ENCODE measurements around the gene CDC42BPG.

The CDC42BPG gene

GRCh38 chr11:64802370-64803157 lies 41.9 kb downstream of the CDC42BPG start:
- H3K9me3 ChIP-seq (ENCODE audit: low read length): no peaks in the 10 kb centered on the region
- no peak overlapping the region for H2AFZ ChIP-seq (ENCODE audit: low read depth, low read length)
- H3K27me3 ChIP-seq (ENCODE audit: insufficient read depth, low read length): no peaks in the 10 kb centered on the region
- H3K4me3 ChIP-seq (ENCODE audit: low read length): peak overlapping the region; percentile 31
- peaks cover 30% of the 10 kb centered on the region for H3K36me3 ChIP-seq (ENCODE audit: insufficient read depth, low read length)
- peaks cover 10% of the 10 kb centered on the region for H3K4me1 ChIP-seq (ENCODE audit: insufficient read depth, low read length)

- Histone ChIP-seq H3K36me3 (ENCODE audit: insufficient read depth, low read length) (peaks cover 26% of the 10 kb centered on the region), H2AFZ (ENCODE audit: low read depth, low read length) (no peak overlapping the region), H3K9me3 (ENCODE audit: low read length) (no peaks in the 10 kb centered on the region), H3K4me1 (ENCODE audit: insufficient read depth, low read length) (peaks cover 10% of the 10 kb centered on the region), H3K27me3 (ENCODE audit: insufficient read depth, low read length) (no peaks in the 10 kb centered on the region), H3K4me3 (ENCODE audit: low read length) (no peak overlapping the region)
These were observed 42.7 kb downstream of the CDC42BPG start for GRCh38 chr11:64801561-64802369.

GRCh38 chr11:64801158-64801464 lies 43.3 kb downstream of the CDC42BPG start:
- Histone ChIP-seq H3K9me3 (ENCODE audit: low read length) (no peaks in the 10 kb centered on the region), H3K27me3 (ENCODE audit: insufficient read depth, low read length) (no peaks in the 10 kb centered on the region), H2AFZ (ENCODE audit: low read depth, low read length) (no peak overlapping the region), H3K4me3 (ENCODE audit: low read length) (no peak overlapping the region), H3K36me3 (ENCODE audit: insufficient read depth, low read length) (peaks cover 19% of the 10 kb centered on the region), H3K4me1 (ENCODE audit: insufficient read depth, low read length) (peaks cover 10% of the 10 kb centered on the region)

GRCh38 chr11:64800303-64801157 lies 43.9 kb downstream of the CDC42BPG start:
- Histone ChIP-seq H3K4me3 (ENCODE audit: low read length) (no peak overlapping the region), H2AFZ (ENCODE audit: low read depth, low read length) (no peak overlapping the region), H3K9me3 (ENCODE audit: low read length) (no peaks in the 10 kb centered on the region), H3K4me1 (ENCODE audit: insufficient read depth, low read length) (peaks cover 10% of the 10 kb centered on the region), H3K27me3 (ENCODE audit: insufficient read depth, low read length) (no peaks in the 10 kb centered on the region), H3K36me3 (ENCODE audit: insufficient read depth, low read length) (peaks cover 13% of the 10 kb centered on the region)

- Histone ChIP-seq H3K4me1 (ENCODE audit: insufficient read depth, low read length) (peaks cover 10% of the 10 kb centered on the region), H2AFZ (ENCODE audit: low read depth, low read length) (no peak overlapping the region), H3K27me3 (ENCODE audit: insufficient read depth, low read length) (no peaks in the 10 kb centered on the region), H3K36me3 (ENCODE audit: insufficient read depth, low read length) (peaks cover 6% of the 10 kb centered on the region), H3K9me3 (ENCODE audit: low read length) (no peaks in the 10 kb centered on the region), H3K4me3 (ENCODE audit: low read length) (no peak overlapping the region)
These were observed 44.7 kb downstream of the CDC42BPG start for GRCh38 chr11:64799623-64800302.

GRCh38 chr11:64799256-64799622 lies 45.2 kb downstream of the CDC42BPG start:
- H3K36me3 ChIP-seq (ENCODE audit: insufficient read depth, low read length): peaks cover 3% of the 10 kb centered on the region
- no peaks in the 10 kb centered on the region for H3K27me3 ChIP-seq (ENCODE audit: insufficient read depth, low read length)
- no peaks in the 10 kb centered on the region for H3K9me3 ChIP-seq (ENCODE audit: low read length)
- H3K4me3 ChIP-seq (ENCODE audit: low read length): no peak overlapping the region
- H2AFZ ChIP-seq (ENCODE audit: low read depth, low read length): no peak overlapping the region
- peaks cover 8% of the 10 kb centered on the region for H3K4me1 ChIP-seq (ENCODE audit: insufficient read depth, low read length)

- Histone ChIP-seq H3K27me3 (ENCODE audit: insufficient read depth, low read length) (no peaks in the 10 kb centered on the region), H3K9me3 (ENCODE audit: low read length) (no peaks in the 10 kb centered on the region), H3K4me3 (ENCODE audit: low read length) (no peak overlapping the region), H2AFZ (ENCODE audit: low read depth, low read length) (no peak overlapping the region), H3K4me1 (ENCODE audit: insufficient read depth, low read length) (no peaks in the 10 kb centered on the region), H3K36me3 (ENCODE audit: insufficient read depth, low read length) (no peaks in the 10 kb centered on the region)
These were observed 47.5 kb downstream of the CDC42BPG start for GRCh38 chr11:64796757-64797541.

- H3K27me3 ChIP-seq (ENCODE audit: insufficient read depth, low read length): no peaks in the 10 kb centered on the region
- H3K9me3 ChIP-seq (ENCODE audit: low read length): no peaks in the 10 kb centered on the region
- H3K4me3 ChIP-seq (ENCODE audit: low read length): no peak overlapping the region
- H2AFZ ChIP-seq (ENCODE audit: low read depth, low read length): no peak overlapping the region
- no peaks in the 10 kb centered on the region for H3K36me3 ChIP-seq (ENCODE audit: insufficient read depth, low read length)
- no peaks in the 10 kb centered on the region for H3K4me1 ChIP-seq (ENCODE audit: insufficient read depth, low read length)
These were observed 48.3 kb downstream of the CDC42BPG start for GRCh38 chr11:64796047-64796756.

GRCh38 chr11:64794526-64794925 lies 49.9 kb downstream of the CDC42BPG start:
- Histone ChIP-seq H3K4me1 (ENCODE audit: insufficient read depth, low read length) (no peaks in the 10 kb centered on the region), H3K27me3 (ENCODE audit: insufficient read depth, low read length) (no peaks in the 10 kb centered on the region), H2AFZ (ENCODE audit: low read depth, low read length) (no peak overlapping the region), H3K9me3 (ENCODE audit: low read length) (no peaks in the 10 kb centered on the region), H3K36me3 (ENCODE audit: insufficient read depth, low read length) (no peaks in the 10 kb centered on the region), H3K4me3 (ENCODE audit: low read length) (no peak overlapping the region)

- Histone ChIP-seq H3K9me3 (ENCODE audit: low read length) (no peaks in the 10 kb centered on the region), H3K4me1 (ENCODE audit: insufficient read depth, low read length) (no peaks in the 10 kb centered on the region), H3K27me3 (ENCODE audit: insufficient read depth, low read length) (no peaks in the 10 kb centered on the region), H2AFZ (ENCODE audit: low read depth, low read length) (no peak overlapping the region), H3K36me3 (ENCODE audit: insufficient read depth, low read length) (no peaks in the 10 kb centered on the region), H3K4me3 (ENCODE audit: low read length) (no peak overlapping the region)
These were observed 50.9 kb downstream of the CDC42BPG start for GRCh38 chr11:64793271-64794160.

- H2AFZ ChIP-seq (ENCODE audit: low read depth, low read length): no peak overlapping the region
- no peaks in the 10 kb centered on the region for H3K4me1 ChIP-seq (ENCODE audit: insufficient read depth, low read length)
- no peaks in the 10 kb centered on the region for H3K27me3 ChIP-seq (ENCODE audit: insufficient read depth, low read length)
- H3K9me3 ChIP-seq (ENCODE audit: low read length): no peaks in the 10 kb centered on the region
- H3K36me3 ChIP-seq (ENCODE audit: insufficient read depth, low read length): no peaks in the 10 kb centered on the region
- H3K4me3 ChIP-seq (ENCODE audit: low read length): no peak overlapping the region
These were observed 52.0 kb downstream of the CDC42BPG start for GRCh38 chr11:64792482-64792881.
